Hippocampal formation (tissue), 2 donors: ENCODE results near the gene HOXB2.

ENCODE experiments used
- DNase-seq, 2 donors: peaks; one replicate each; lab custom pipeline; 2025; lab: John Stamatoyannopoulos, UW

The HOXB2 gene

GRCh38 chr17:48578616-48579470 lies 33.9 kb upstream of the HOXB2 start:
- DNase-seq, result no peak

GRCh38 chr17:48577946-48578615 lies 33.2 kb upstream of the HOXB2 start, which contains the start of gene HOXB4:
Gene HOXB4 (minus strand): TSS chr17:48578350. CDS start chr17:48578319, 31 bp downstream.
- no peak for DNase-seq

- no peak for DNase-seq
These were observed 32.5 kb upstream of the HOXB2 start for GRCh38 chr17:48577330-48577945.

GRCh38 chr17:48576479-48577309 lies 31.8 kb upstream of the HOXB2 start:
- DNase-seq, result no peak

DNA sequence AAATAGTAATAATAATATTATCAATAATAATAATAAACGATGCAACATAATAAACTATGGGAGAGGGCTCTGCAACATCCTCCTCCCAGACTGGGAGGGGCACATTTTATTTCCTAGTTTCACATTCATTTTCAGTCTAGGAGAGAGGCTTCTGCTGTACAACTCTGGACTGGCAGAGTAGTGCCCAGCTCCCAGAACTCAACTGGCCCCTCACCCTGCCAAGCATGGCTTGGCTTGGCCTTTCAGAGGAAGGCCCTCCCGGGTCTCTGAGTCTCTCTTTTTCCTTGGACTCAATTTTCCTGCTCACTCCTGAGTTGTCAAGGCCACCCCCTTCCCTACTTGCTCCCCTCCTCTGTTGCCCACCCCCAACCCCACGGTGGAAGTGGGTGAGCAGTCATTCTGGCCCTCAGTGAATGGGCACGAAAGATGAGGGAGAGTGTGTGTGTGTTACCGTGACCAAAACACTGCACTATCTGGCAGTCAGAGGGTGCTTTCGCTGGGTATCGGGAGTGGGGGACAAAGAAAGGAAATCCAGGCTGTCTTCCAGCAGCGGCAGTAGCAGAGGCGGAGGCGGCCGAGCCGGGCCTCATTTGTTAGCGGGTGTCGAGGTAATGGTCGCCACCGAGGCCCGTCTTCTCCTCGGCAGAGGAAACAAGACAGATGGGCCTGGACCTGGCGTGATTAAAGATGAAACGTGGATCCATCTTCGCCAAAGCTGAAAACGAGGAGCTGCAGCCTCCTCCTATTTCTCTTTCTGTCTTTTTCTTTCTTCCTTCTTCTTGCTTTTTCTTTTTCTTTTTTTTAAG lies 31.0 kb upstream of the HOXB2 start:
- DNase-seq, result no peak

GRCh38 chr17:48575066-48575582 lies 30.2 kb upstream of the HOXB2 start:
- DNase-seq, result no peak

DNA sequence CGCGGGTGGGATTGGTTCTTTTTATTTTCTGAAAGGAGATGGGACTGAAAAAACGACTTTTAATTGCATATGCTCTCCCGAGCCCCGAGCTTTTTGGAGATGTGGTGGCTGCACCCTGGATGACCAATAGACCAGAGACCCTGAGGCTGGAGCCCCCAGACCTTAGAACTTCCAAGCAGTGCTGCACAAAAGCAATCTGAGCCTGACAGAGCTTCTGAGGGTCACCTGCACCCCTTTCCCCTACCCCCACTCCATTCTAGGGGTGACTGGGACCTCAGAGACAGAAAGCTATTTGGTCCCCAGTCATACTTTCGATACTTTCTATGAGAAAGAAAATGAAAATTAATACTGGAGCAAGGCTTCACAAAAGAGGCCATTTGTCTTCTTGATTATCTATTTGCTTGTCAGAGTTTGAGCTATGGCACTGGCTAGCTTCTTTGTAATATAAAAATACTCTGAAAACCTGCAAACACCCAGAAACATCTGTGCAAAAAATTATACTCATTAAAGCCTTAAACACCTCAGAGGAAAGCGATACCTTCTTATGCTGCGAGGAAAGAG lies 29.7 kb upstream of the HOXB2 start:
- DNase-seq, result no peak

DNA sequence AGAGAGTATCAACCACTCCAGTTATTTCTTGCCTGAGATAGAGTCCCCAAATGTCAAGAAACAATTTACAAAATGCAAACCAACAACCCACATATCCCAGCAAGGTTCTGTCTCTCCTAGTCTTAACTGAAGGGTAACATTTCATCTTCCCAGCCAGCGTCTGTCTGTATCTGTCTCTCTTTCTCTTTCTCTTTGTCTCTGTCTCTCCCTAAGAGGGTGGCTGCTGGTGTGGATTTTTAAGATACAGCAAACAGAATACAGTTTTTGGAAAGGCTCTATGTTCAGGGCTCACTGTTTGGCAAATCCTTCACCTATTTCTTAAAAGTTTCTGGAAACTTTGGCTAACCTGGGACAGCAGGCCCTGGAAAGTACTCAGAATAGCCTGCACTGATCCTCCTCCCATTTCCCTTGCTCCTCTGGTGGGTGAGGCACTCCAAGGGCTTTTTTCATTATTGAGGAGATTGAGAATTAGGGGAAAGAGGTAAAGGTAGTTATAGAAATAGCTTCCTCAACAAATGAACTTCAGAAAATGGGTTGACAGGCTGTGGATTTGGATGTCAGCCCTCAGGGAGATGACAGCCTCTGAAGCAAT lies 27.0 kb upstream of the HOXB2 start:
- DNase-seq, result no peak

DNA sequence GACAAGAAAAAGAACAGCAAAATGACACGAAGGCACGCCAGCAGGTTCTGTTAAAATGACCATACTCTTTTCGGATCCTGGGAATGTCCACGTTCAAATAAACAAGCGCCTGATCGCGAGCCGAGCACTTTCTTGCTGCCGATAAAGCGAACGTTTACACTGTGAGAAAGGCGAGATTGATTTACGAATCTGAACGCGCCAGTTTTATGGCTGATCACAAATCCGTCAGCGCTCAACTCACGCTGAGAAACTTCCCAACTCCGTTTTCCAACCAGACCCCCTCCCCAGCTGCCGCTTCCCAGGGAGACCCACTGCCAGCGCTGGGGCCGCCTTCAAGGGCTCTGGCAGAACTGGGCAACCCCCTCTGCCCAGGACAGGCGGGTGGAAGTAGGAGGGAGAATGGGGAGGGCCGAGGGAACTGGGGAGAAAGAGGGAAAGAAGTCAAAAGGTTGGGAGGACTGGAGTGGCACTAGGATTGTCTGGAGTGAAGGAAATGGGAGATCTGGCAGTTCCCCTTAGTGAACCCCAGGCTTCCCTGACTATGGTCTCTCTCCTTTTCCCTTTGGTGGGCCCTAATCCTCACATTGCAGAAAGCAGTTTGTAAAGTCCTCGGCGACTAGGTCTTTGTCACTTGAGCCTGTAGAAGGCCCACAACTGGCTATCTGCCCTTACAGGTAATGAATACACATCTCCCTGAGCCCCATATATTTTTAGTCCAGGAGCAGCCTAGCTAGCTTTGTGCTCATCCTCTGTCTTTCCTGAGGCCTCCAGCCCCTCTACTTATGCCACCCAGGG lies 26.3 kb upstream of the HOXB2 start:
- DNase-seq, result no peak

- DNase-seq, result no peak
These were observed 25.6 kb upstream of the HOXB2 start for GRCh38 chr17:48570325-48571023.

DNA sequence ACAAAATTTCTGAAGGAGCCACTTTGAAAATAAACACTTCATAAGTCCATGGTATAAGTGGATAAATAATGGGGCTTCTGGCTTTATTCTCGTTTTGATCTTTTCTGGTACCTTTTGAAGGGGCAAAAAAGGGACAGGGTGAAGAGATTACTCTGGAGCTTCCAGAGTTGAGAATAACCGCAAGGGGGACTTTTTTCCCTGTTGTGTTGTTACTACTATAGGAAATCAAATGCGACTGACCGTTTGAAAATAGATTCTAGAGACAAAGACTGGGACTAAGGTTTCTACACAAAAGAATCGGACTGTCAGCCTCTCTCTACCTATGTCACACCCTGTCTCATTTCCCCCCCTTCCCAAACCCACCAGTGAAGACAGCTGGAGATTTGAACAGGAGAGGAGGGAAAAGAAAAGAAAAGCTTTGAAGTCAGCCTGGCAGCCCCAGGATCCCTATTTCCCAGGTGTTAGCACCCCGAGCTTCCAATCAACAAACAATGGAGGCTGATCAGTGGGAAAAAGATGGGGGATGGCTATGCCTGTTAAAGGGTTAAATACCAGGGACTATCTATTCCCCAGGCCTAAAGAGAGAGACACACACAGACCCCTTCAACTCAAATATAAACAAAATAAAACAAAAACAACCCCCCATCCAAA lies 24.9 kb upstream of the HOXB2 start:
- no peak for DNase-seq

GRCh38 chr17:48569240-48569582 lies 24.3 kb upstream of the HOXB2 start:
- DNase-seq, result no peak

- DNase-seq, result no peak
These were observed 23.8 kb upstream of the HOXB2 start for GRCh38 chr17:48568499-48569239.

DNA sequence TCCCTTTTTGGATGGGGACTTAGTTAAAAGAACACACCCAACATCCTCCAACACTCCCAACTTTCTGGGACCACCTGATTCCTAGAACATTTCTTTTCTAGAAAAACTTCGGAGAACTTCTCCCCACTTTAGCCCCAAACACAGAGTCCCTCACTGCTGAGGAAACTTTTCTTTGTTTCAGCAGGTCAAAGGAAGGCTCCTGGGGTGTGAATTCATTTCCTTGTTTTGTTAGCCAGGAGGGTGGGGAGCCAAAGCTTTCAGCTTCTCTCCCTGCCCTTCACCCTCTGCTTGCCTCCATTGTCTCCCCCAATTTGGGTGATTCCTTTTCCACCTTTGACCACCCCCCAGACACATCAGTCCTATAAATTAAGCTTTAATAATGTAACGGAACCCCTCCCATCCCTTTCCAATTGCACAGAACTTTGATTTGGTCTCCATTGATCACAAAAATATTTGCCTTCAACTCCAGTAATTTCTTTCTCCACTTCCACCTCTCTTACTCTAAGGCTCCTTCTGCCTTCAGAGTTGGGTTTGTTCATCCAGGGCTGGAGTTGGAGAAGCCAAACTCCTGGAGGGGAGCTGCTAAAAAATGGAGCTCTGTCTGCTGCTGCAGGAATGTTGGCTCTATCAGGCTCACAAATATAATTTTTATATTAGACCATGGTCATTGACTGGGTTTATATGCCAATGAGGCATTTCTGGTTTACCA lies 22.9 kb upstream of the HOXB2 start:
- DNase-seq, result no peak

DNA sequence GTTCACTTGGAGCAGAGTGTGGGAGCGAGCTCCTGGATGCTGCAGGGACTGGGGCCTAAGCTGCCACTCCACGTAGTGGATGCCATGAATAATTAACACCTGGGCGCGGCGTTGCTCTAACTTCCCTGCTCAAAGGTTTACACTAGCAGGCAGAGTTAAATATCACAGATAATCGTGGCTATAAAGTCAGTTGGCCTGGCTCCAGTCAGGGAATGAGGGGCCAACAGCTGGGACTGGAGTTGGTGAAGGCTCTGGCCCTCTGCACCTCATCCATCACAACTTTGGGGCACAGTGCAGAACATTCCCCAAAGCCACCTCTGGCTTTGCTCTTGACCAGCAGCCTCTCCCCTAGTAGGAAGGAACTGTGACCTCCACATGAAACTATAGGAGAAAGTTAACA lies 22.3 kb upstream of the HOXB2 start:
- DNase-seq, result no peak

GRCh38 chr17:48566717-48567116 lies 21.8 kb upstream of the HOXB2 start:
- no peak for DNase-seq
